ENCODE measurements around the gene CACNA1S.

Gene CACNA1S

DNA sequence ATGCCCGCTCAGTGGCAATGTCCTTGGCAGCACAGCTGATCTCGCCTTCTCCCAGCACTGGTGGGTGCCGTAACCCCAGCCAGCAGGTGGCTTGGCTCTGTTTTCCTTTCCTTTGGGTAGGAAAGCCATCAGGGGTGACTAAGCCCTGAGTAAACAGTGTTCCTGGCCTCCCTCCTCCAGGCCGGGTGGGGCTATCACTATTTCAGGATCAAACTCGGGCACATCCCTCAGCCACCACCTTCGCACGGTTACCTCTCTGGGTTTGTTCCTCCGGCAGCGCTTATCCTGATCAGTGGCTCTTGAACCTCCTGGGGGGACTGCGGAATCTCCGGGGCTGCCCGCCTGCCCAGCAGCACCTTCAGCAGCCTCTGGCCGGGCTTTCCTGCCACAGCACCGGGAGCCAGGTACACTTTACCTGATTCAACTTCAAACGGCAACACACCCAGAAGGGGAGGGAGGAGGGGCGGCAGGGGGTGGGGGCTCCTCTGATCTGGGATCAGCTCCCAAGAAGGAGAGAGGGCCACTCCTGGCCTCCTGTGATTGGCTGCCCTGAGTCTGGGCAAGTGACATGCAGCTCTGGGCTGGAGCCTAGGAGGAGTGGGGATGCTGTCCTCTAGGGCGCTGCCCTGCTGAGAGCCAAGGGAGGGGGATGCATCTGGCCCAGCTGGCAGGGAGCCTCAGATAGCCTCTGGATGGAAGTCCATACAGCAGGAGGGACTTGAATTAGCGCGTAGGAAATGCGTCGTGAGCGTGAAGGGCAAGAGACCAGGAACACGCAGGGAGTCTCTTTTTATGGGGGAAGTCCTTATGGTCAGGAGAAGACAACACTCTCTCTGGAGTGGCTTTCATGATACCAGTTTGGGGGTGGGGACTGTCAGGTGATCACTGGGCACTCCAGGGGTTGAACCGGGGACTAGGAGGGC is 14.9 kb upstream of the CACNA1S start, which contains the start of gene ASCL5:
Gene ASCL5 (minus strand): TSS at position 353 of the 923 bp plus-strand sequence. CDS start 11,812 bp downstream, outside the sequence.
- no peak for TF ChIP-seq TCF12 (IDR thresholded peaks at IDR 0.05; ENCODE audit: low read depth)
- TF ChIP-seq YY1 (IDR thresholded peaks at IDR 0.05; ENCODE audit: low read depth): no peak
- TF ChIP-seq FOXM1 (IDR thresholded peaks at IDR 0.05; ENCODE audit: borderline replicate concordance, low read depth): no peak
- TF ChIP-seq CREB1 (IDR thresholded peaks at IDR 0.05; ENCODE audit: low read depth): no peak
- no peak for TF ChIP-seq CEBPB (IDR thresholded peaks at IDR 0.05)
- 0 out of 2 replicates have a peak, but pooled peaks have one; percentile 19 for TF ChIP-seq ZBTB7A (IDR thresholded peaks at IDR 0.05; ENCODE audit: low read depth)

- TF ChIP-seq USF1 (IDR thresholded peaks at IDR 0.05) (no peak), EGR1 (IDR thresholded peaks at IDR 0.05) (no peak), YY1 (IDR thresholded peaks at IDR 0.05; ENCODE audit: low read depth) (no peak), CEBPB (IDR thresholded peaks at IDR 0.05) (no peak), TCF12 (IDR thresholded peaks at IDR 0.05; ENCODE audit: low read depth) (no peak), CREB1 (IDR thresholded peaks at IDR 0.05; ENCODE audit: low read depth) (no peak), ZBTB7A (IDR thresholded peaks at IDR 0.05; ENCODE audit: low read depth) (no peak), FOXM1 (IDR thresholded peaks at IDR 0.05; ENCODE audit: borderline replicate concordance, low read depth) (no peak)
- TF ChIP-seq, protein P1, sequence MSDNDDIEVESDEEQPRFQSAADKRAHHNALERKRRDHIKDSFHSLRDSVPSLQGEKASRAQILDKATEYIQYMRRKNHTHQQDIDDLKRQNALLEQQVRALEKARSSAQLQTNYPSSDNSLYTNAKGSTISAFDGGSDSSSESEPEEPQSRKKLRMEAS (IDR thresholded peaks at IDR 0.05): no peak
Measured at GRCh38 chr1:201126463-201126831, 14.2 kb upstream of the CACNA1S start.

GRCh38 chr1:201125800-201126199 is 13.6 kb upstream of the CACNA1S start:
- TF ChIP-seq USF1 (IDR thresholded peaks at IDR 0.05) (no peak), RAD21 (IDR thresholded peaks at IDR 0.05; ENCODE audit: low read depth) (no peak), TCF12 (IDR thresholded peaks at IDR 0.05; ENCODE audit: low read depth) (no peak), FOXM1 (IDR thresholded peaks at IDR 0.05; ENCODE audit: borderline replicate concordance, low read depth) (no peak), TAF1 (IDR thresholded peaks at IDR 0.05; ENCODE audit: low read depth) (no peak), CEBPB (IDR thresholded peaks at IDR 0.05) (no peak), EGR1 (IDR thresholded peaks at IDR 0.05) (no peak), EP300 (IDR thresholded peaks at IDR 0.05; ENCODE audit: borderline replicate concordance) (no peak), CREB1 (IDR thresholded peaks at IDR 0.05; ENCODE audit: low read depth) (no peak), TEAD4 (IDR thresholded peaks at IDR 0.05) (no peak), YY1 (IDR thresholded peaks at IDR 0.05; ENCODE audit: low read depth) (no peak), NFIC (IDR thresholded peaks at IDR 0.05) (no peak), ZBTB7A (IDR thresholded peaks at IDR 0.05; ENCODE audit: low read depth) (no peak)
- TF ChIP-seq, protein P2, sequence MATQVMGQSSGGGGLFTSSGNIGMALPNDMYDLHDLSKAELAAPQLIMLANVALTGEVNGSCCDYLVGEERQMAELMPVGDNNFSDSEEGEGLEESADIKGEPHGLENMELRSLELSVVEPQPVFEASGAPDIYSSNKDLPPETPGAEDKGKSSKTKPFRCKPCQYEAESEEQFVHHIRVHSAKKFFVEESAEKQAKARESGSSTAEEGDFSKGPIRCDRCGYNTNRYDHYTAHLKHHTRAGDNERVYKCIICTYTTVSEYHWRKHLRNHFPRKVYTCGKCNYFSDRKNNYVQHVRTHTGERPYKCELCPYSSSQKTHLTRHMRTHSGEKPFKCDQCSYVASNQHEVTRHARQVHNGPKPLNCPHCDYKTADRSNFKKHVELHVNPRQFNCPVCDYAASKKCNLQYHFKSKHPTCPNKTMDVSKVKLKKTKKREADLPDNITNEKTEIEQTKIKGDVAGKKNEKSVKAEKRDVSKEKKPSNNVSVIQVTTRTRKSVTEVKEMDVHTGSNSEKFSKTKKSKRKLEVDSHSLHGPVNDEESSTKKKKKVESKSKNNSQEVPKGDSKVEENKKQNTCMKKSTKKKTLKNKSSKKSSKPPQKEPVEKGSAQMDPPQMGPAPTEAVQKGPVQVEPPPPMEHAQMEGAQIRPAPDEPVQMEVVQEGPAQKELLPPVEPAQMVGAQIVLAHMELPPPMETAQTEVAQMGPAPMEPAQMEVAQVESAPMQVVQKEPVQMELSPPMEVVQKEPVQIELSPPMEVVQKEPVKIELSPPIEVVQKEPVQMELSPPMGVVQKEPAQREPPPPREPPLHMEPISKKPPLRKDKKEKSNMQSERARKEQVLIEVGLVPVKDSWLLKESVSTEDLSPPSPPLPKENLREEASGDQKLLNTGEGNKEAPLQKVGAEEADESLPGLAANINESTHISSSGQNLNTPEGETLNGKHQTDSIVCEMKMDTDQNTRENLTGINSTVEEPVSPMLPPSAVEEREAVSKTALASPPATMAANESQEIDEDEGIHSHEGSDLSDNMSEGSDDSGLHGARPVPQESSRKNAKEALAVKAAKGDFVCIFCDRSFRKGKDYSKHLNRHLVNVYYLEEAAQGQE (IDR thresholded peaks at IDR 0.05; ENCODE audit: low read depth): no peak
- TF ChIP-seq, protein P1 (IDR thresholded peaks at IDR 0.05): no peak

DNA sequence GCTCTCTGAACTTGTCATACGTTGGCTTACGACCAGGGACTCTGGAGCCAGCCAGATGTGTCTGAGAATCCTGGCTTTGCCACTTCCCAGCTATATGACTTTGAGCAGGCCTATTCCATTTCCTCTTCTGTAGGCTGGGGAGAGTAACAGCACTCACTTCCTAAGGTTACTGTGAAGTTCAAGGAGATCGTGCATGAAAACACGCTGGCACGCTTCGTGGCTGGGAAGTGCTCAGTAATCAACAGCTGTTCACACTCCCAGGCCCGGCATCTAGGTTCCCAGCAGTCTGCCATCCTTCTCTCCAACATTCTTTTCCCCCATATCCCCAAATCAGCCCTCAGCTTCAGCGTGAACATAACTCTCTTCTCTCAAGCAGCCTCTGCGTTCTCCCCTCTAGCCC is 12.8 kb upstream of the CACNA1S start:
- TF ChIP-seq TCF12 (IDR thresholded peaks at IDR 0.05; ENCODE audit: low read depth) (no peak), CREB1 (IDR thresholded peaks at IDR 0.05; ENCODE audit: low read depth) (no peak), YY1 (IDR thresholded peaks at IDR 0.05; ENCODE audit: low read depth) (no peak), TEAD4 (IDR thresholded peaks at IDR 0.05) (no peak), ZBTB7A (IDR thresholded peaks at IDR 0.05; ENCODE audit: low read depth) (no peak), NFIC (IDR thresholded peaks at IDR 0.05) (no peak), CEBPB (IDR thresholded peaks at IDR 0.05) (no peak), RAD21 (IDR thresholded peaks at IDR 0.05; ENCODE audit: low read depth) (no peak), EP300 (IDR thresholded peaks at IDR 0.05; ENCODE audit: borderline replicate concordance) (no peak), TAF1 (IDR thresholded peaks at IDR 0.05; ENCODE audit: low read depth) (no peak), EGR1 (IDR thresholded peaks at IDR 0.05) (no peak), USF1 (IDR thresholded peaks at IDR 0.05) (no peak)
- TF ChIP-seq, protein P2 (IDR thresholded peaks at IDR 0.05; ENCODE audit: low read depth): no peak
- TF ChIP-seq, protein P1 (IDR thresholded peaks at IDR 0.05): no peak
